OCI-M2 (cell line): ENCODE data around the gene QPCTL.
"Not testable (repeated sequence)": the region's sequence is repeated elsewhere in the genome, so short reads cannot be mapped to it uniquely, and the experiment has no call there.

Experiments
- DNase-seq: peaks from one replicate; lab custom pipeline; 2025; ENCODE audit not compliant: unreplicated experiment; lab: John Stamatoyannopoulos, UW

QPCTL gene

GRCh38 chr19:45716359-45717130, 24.1 kb downstream of the QPCTL start:
- DNase-seq: no peak

DNA sequence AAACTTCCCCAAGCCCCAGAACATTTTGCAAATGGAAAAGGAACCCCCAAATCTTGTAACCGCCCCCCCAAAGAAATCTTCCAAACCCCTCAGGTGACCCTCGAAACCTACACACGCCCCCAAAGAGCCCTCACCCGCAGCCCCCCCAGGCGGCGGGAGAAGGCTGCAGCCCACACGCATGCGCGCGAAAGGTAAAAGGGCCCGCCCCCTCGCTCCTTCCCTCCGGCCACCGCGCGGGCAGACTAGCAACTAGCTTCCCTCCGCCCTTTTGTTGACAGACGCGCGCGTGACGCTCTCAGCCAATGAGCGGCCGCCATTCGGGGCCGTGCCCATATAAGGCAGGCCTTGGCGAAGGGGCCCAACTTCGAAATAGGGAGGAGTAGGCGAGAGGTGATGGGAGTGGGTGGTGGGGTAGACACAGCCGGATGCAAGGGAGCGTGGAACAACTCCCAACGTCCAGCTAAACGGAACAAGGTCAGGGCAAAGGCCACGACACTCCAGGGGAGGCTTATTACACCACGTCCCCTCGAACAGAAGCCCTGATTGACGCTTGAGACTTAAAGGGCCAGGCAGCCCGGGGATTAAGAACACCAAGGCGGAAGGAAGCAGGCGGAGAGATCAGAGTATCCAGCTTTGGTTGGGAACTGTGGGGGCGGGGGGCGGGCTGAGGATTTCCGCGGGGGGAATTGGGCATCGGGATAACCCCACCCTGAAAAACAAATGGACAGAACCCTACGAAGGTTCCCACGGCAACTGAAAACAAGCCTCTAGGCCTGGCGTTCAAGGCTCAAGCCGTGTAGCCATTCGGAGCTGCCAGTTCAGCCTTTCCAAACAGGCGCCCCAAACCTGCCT, 24.9 kb downstream of the QPCTL start:
- DNase-seq: peak; percentile 96

GRCh38 chr19:45717983-45718650, 25.7 kb downstream of the QPCTL start:
- DNase-seq: no peak

DNA sequence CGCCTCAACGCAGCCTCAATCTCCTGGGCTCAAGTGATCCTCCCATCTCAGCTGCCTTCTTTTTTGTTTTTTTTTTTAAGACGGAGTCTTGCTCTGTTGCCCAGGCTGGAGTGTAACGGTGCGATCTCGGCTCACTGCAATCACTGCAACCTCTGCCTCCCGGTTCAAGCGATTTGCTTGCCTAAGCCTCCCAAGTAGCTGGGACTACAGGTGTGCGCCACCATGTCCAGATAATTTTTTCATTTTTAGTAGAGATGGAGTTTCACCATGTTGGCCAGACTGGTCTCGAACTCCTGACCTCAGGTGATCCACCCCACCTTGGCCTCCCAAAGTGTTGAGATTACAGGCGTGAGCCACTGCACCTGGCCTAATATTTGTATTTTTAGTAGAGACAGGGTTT, 27.6 kb downstream of the QPCTL start:
- not testable (repeated sequence) for DNase-seq

DNA sequence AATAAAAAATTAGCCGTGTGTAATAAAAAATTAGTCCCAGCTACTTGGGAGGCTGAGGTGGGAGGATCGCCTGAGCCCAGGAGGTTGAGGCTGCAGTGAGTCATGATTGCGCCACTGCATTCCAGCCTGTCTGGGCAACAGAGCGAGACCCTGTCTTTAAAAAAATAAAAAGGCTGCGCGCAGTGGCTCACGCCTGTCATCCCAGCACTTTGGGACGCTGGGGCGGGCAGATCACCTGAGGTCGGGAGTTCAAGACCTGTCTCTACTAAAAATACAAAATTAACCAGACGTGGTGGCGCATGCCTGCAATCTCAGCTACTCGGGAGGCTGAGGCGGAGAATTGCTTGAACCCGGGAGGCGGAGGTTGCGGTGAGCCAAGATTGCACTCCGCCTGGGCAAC, 36.2 kb downstream of the QPCTL start:
- not testable (repeated sequence) for DNase-seq

DNA sequence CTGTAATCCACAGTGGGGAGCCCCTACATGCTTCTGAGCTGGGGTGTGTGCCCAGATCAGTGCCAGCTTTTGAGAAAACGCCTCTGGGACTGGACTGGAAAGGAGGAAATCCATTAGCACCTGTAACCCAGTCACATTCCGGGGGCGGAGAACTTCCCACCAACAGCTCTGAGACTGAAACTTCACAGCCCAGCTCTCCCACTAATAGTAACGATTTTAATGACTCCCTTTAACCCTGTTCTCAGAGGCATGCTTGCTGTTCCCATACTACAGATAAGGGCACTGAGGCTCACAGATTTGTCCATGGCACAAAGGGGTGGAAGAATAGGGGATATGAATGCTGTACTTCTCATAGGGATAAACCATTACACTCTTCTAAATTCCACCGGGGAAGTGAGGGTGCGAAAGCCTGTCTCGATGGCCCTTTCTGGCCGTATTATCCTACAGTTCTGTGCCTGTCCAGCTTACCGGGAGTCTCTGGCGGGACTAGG, 37.4 kb downstream of the QPCTL start:
- DNase-seq: no peak

- DNase-seq: peak; percentile 88
These were observed 38.2 kb downstream of the QPCTL start, which contains the start of gene FBXO46 for GRCh38 chr19:45730368-45731288. Gene FBXO46 (minus strand): TSS chr19:45730896. CDS start chr19:45713495, 17,401 bp downstream.

GRCh38 chr19:45733160-45733810, 40.8 kb downstream of the QPCTL start, which contains the start of gene MEIOSIN:
Gene MEIOSIN (plus strand): TSS chr19:45733439. CDS start chr19:45735377, 1,938 bp downstream.
- DNase-seq: no peak

DNA sequence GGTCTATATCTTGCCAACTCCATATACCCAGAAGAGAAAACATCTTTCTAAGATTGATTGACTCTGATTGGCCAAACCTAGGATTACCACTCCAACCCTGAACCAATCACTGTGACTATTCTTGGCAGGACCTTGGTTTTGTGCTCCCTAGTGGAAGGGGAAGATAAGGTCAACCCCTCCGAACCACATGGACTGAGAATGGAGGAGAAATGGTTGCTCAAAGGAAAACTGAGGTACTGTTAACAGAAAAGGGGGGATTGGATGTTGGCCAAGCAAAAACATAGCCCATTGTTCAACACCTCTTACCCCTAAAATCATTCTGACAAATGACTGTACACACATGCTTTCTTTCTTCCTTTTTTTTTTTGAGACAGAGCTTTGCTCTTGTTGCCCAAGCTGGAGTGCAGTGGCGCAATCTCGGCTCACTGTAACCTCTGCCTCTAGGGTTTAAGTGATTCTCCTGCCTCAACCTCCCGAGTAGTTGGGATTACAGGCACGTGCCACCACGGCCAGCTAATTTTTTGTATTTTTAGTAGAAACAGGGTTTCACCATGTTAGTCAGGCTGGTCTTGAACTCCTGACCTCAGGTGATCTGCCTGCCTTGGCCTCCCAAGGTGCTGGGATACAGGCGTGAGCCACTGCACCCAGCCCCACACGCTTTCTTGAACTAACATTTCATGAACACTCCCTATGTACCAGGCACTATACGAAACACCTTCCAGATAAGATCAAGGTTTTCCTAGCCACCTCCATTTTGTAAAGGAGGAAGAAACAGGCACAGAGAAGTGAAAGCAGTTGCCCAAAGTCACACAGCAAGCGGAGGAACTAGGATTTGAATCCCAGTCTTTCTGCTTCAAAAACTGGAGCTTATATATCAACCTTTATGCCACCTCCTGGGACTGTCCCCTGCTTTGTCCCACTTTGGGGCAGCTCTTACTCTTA, 47.3 kb downstream of the QPCTL start:
- DNase-seq: no peak

- DNase-seq: no peak
These were observed 50.5 kb downstream of the QPCTL start for GRCh38 chr19:45742969-45743368.

DNA sequence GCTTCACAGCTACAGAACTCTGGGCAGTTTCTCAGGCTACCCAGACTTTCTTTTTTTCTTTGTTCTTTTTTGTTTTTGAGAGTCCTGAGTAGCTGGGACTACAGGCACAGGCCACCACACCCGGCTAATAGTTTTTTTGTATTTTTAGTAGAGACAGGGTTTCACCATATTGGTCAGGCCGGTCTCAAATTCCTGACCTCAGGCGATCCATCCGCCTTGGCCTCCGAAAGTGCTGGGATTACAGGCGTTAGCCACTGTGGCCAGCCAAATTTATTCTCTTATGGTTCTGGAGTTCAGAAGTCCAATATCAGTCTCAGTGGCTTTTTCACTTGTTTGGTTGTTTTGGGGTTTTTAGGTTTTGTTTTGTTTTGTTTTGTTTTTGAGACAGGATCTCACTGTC, 53.1 kb downstream of the QPCTL start:
- DNase-seq: no peak

DNA sequence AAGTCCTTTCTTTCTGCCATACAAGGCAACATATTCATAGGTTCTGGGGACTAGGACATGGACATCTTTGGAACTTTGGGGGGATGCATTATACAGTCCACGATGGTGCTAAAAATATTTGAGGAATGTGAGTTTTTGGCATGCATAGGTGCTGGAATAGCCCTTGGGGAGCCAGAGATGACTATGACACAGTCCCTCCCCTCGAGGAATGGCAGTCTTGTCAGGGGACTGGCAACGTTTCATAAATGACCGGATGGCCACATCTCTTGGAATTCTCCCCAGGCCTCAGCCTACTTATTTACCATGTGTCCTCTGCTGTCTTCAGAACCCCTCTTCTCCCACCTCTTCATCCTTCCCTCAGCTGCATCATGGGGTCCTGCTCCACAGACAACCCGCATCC, 54.4 kb downstream of the QPCTL start:
- DNase-seq: no peak

DNA sequence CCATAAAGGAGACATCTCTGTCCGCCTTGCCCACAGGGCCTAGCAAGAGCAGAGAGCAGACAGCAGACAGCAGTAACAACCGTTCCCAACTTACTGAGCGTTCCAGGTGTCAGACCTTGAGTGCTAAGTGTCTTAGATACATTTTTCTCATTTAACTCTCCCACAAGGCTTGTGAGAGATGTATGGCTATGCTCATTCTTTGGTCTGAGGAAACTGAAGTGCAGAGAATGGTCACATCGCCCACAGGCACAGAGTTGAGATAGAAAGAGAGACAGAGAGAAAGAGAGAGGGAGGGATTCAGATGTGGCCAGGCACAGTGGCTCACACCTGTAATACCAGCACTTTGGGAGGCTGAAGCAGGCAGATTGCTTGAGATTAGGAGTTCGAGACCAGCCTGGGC, 55.0 kb downstream of the QPCTL start:
- no peak for DNase-seq

DNA sequence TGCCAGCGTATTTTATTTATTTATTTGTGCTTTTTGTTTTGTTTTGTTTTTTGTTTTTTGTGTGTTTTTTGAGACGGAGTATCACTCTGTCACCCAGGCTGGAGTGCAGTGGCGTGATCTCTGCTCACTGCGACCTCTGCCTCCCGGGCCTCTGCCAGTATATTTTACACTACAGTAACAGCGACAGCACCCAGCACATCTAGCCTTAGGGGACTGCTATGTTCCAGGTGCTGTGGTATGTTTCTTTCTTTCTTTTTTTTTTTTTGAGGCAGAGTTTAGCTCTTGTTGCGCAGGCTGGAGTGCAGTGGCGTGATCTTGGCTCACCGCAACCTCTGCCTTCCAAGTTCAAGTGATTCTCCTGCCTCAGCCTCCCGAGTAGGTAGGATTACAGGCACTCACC, 59.0 kb downstream of the QPCTL start:
- DNase-seq: not testable (repeated sequence)

GRCh38 chr19:45752639-45753038, 60.2 kb downstream of the QPCTL start:
- DNase-seq: no peak

DNA sequence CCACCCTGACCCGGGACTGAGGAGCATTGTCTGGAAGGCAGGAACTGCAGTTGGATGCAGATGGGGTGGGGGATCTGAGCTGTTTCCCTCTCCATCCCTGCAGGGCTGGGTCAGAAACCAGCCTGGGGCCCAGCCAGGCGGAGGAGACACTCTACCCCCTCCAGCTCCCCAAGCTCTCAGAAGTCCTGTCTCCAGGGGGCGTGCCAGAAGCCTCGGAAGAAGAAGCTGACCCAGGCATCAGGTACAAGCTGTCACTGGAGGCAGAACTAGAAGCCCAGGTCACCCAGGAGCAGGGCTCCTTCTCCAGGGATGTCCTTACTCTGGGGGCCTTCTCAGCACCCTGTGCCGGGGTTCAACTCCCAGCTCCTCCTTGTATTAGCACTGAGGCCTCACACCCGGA, 61.1 kb downstream of the QPCTL start:
- no peak for DNase-seq
